Keratinocyte (primary cell): ENCODE data around the gene LINGO1. TPM values are rescaled to one million over a fixed set of nuclear protein-coding genes. Genes with fewer than 3 reads are reported as not detected.

ENCODE experiments used
- DNase-seq: peaks from one replicate; pipeline ENCODE4 v3.0.0-alpha.2; 2011; ENCODE audit warnings: low read depth, missing footprints, low spot score
- FAIRE-seq: peaks from 2 replicates; lab custom pipeline; 2011; peaks lifted over from hg19 to GRCh38; lab: Jason Lieb, UNC
- H2AFZ ChIP-seq: 2 replicates; pipeline ENCODE4 v1.6.0; 2012; ENCODE audit warnings: low read length, control low read depth, inconsistent platforms; ENCODE audit not compliant: control insufficient read depth
- H3K27ac ChIP-seq: 2 replicates; pipeline ENCODE4 v1.5.1; 2011; ENCODE audit warnings: low read length; ENCODE audit not compliant: control insufficient read depth, insufficient read depth
- H3K27me3 ChIP-seq: 3 replicates; pipeline ENCODE4 v1.6.0; 2011; ENCODE audit warnings: low read length; ENCODE audit not compliant: control insufficient read depth, insufficient read depth; ENCODE audit errors: extremely low read depth
- H3K36me3 ChIP-seq, 2 experiments: 2 replicates in 1 of 2; 3 replicates in 1 of 2; pipeline ENCODE4 v1.5.1; 2011; ENCODE audit warnings: low read length in 2 of 2, mild to moderate bottlenecking in 1 of 2; ENCODE audit not compliant: control insufficient read depth in 2 of 2, insufficient read depth in 2 of 2; ENCODE audit errors: extremely low read depth in 1 of 2
- H3K4me1 ChIP-seq: 3 replicates; pipeline ENCODE4 v1.5.1; 2011; ENCODE audit warnings: low read length; ENCODE audit not compliant: control insufficient read depth, insufficient read depth; ENCODE audit errors: extremely low read depth
- H3K4me2 ChIP-seq: 3 replicates; pipeline ENCODE4 v1.6.0; 2011; ENCODE audit warnings: low read depth, low read length; ENCODE audit not compliant: control insufficient read depth, insufficient read depth; ENCODE audit errors: extremely low read depth
- H3K4me3 ChIP-seq, 3 experiments: fragments of 200-600 bp in 1 of 3; sonication (generic) in 1 of 3; 2 replicates in 2 of 3; 3 replicates in 1 of 3; pipeline ENCODE4 v1.5.1; 2011 to 2016; ENCODE audit warnings: low read length in 3 of 3, mild to moderate bottlenecking in 3 of 3, control low read depth in 2 of 3, inconsistent platforms in 1 of 3, low read depth in 1 of 3, mixed read lengths in 1 of 3, mixed run types in 1 of 3, moderate library complexity in 1 of 3; ENCODE audit not compliant: control insufficient read depth in 2 of 3, insufficient read depth in 2 of 3; ENCODE audit errors: extremely low read depth in 1 of 3
- H3K79me2 ChIP-seq: 2 replicates; pipeline ENCODE4 v1.6.0; 2012; ENCODE audit warnings: low read length; ENCODE audit not compliant: control insufficient read depth, insufficient read depth
- H3K9ac ChIP-seq: 3 replicates; pipeline ENCODE4 v1.6.0; 2011; ENCODE audit warnings: low read length; ENCODE audit not compliant: control insufficient read depth, insufficient read depth; ENCODE audit errors: extremely low read depth
- H3K9me1 ChIP-seq: 3 replicates; pipeline ENCODE4 v1.6.0; 2011; ENCODE audit warnings: low read length; ENCODE audit not compliant: control insufficient read depth, insufficient read depth; ENCODE audit errors: extremely low read depth
- H3K9me3 ChIP-seq: 2 replicates; pipeline ENCODE4 v1.5.1; 2012; ENCODE audit warnings: low read depth, low read length; ENCODE audit not compliant: control insufficient read depth
- H4K20me1 ChIP-seq: 3 replicates; pipeline ENCODE4 v1.6.0; 2011; ENCODE audit warnings: low read length; ENCODE audit not compliant: control insufficient read depth, insufficient read depth; ENCODE audit errors: extremely low read depth
- CTCF ChIP-seq, 3 experiments: IDR thresholded peaks in 1 of 3; conservative IDR thresholded peaks in 1 of 3; optimal IDR thresholded peaks in 1 of 3; 2 replicates in 2 of 3; 3 replicates in 1 of 3; pipeline versions ENCODE3 to v1.5.1; 2011; ENCODE audit warnings: low read length in 3 of 3, mild to moderate bottlenecking in 3 of 3, moderate library complexity in 2 of 3, control low read depth in 1 of 3, inconsistent platforms in 1 of 3; ENCODE audit not compliant: insufficient read depth in 2 of 3; ENCODE audit errors: extremely low read depth in 1 of 3
- EZH2 ChIP-seq: IDR thresholded peaks from one replicate; pipeline ENCODE4 v1.6.1; 2012; ENCODE audit warnings: inconsistent platforms, mild to moderate bottlenecking, low read length, moderate library complexity
- dilution Hi-C: fragments of 300-500 bp; cut with MboI; formaldehyde crosslinking; loops from one replicate; pipeline ENCODE4 v1.7.0; 2020; ENCODE audit warnings: low sequenced_read_pairs; ENCODE audit not compliant: extremely low pct_ligation_motif_present
- polyA plus RNA-seq, 5 experiments: library from polyadenylated mRNA; depleted of rRNA in 3 of 5; stranded (reverse) in 3 of 5; stranded (forward) in 1 of 5; unstranded in 1 of 5; fragments of >200 nt; gene quantifications; 1 replicate in 1 of 5; 2 replicates in 3 of 5; 3 replicates in 1 of 5; pipeline versions ENCODE4 v1.2.1 to v1.2.3, GENCODE V29; 2011 to 2012; ENCODE audit warnings: missing spikeins in 2 of 5, low read depth in 1 of 5, low replicate concordance in 1 of 5

LINGO1 gene
- polyA plus RNA-seq, 1 donor (not counting 4 experiments of a cell fraction or from before 2014, with no cell fraction given), result not detected

GRCh38 chr15:77647961-77648360 is 15.2 kb upstream of the LINGO1 start:
- DNase-seq, result no peak
- Histone ChIP-seq H3K9me1 (no peaks in the 10 kb centered on the region), H4K20me1 (no peaks in the 10 kb centered on the region), H3K27ac (no peak overlapping the region), H3K4me1 (no peaks in the 10 kb centered on the region), H3K36me3 (no peaks in the 10 kb centered on the region), H3K9me3 (no peaks in the 10 kb centered on the region), H3K9ac (no peak overlapping the region), H3K4me2 (no peak overlapping the region), H3K27me3 (no peaks in the 10 kb centered on the region), H3K79me2 (no peaks in the 10 kb centered on the region), H3K4me3 (no peak overlapping the region), H2AFZ (no peak overlapping the region)
- dilution Hi-C loops, result no loop called here
- FAIRE-seq, result no peak
- TF ChIP-seq CTCF (optimal IDR thresholded peaks at IDR 0.05 in 1 of 3, IDR thresholded peaks at IDR 0.05 in 1 of 3, conservative IDR thresholded peaks at IDR 0.05 in 1 of 3; ENCODE audit: extremely low read depth in 1 of 3, insufficient read depth in 2 of 3, low read length in 3 of 3) (no peak), EZH2 (no peak)

GRCh38 chr15:77646104-77646694 is 13.5 kb upstream of the LINGO1 start:
- H3K79me2 ChIP-seq, result no peaks in the 10 kb centered on the region
- no peak overlapping the region for H3K4me3 ChIP-seq
- H3K4me2 ChIP-seq, result no peak overlapping the region
- dilution Hi-C loops, result no loop called here
- no peaks in the 10 kb centered on the region for H3K27me3 ChIP-seq
- no peaks in the 10 kb centered on the region for H3K36me3 ChIP-seq
- no peaks in the 10 kb centered on the region for H3K9me3 ChIP-seq
- TF ChIP-seq CTCF (optimal IDR thresholded peaks at IDR 0.05 in 1 of 3, IDR thresholded peaks at IDR 0.05 in 1 of 3, conservative IDR thresholded peaks at IDR 0.05 in 1 of 3; ENCODE audit: extremely low read depth in 1 of 3, insufficient read depth in 2 of 3, low read length in 3 of 3), result no peak
- no peak for TF ChIP-seq EZH2
- H3K4me1 ChIP-seq, result no peaks in the 10 kb centered on the region
- H3K9me1 ChIP-seq, result no peaks in the 10 kb centered on the region
- no peak overlapping the region for H3K27ac ChIP-seq
- no peak overlapping the region for H3K9ac ChIP-seq
- FAIRE-seq (no peak), DNase-seq (no peak)
- H2AFZ ChIP-seq, result no peak overlapping the region
- no peaks in the 10 kb centered on the region for H4K20me1 ChIP-seq
